DOHH2 (cell line): ENCODE measurements around the gene LIN28A.

Experiments
- CTCF ChIP-seq: fragments of 200-600 bp; sonication (generic); IDR thresholded peaks from one replicate; pipeline ENCODE4 v1.5.1; 2014; ENCODE audit warnings: antibody characterized with exemption, mild to moderate bottlenecking, low read depth, low read length; ENCODE audit not compliant: poor library complexity, severe bottlenecking
- EZH2phosphoT487 ChIP-seq: fragments of 200-600 bp; sonication (generic); IDR thresholded peaks from 2 replicates; pipeline ENCODE4 v1.6.1; 2017; ENCODE audit warnings: borderline replicate concordance, mild to moderate bottlenecking, antibody characterized with exemption, low read length, moderate library complexity, mixed read lengths

- TF ChIP-seq CTCF (no peak), EZH2phosphoT487 (no peak)
Observed at GRCh38 chr1:26432793-26433192, 22.2 kb downstream of the LIN28A start.
